Measurements from ENCODE around the gene OR4C16.

Gene OR4C16

GRCh38 chr11:55571828-55572227, at the start of gene OR4C16:
OR4C16 (plus strand) TSS chr11:55572128; CDS start chr11:55572128, 0 bp downstream.
- DNase-seq, result no peak

GRCh38 chr11:55554169-55554568, 17.8 kb upstream of the OR4C16 start, which contains the start of gene OR4C15:
OR4C15 (plus strand) TSS chr11:55554469; CDS start chr11:55554469, 0 bp downstream.
- DNase-seq, result no peak

GRCh38 chr11:55572548-55572947, 620 bp downstream of the OR4C16 start:
- no peak for DNase-seq

GRCh38 chr11:55607545-55607944, 35.6 kb downstream of the OR4C16 start, which contains the start of gene OR4C11:
OR4C11 (minus strand) TSS chr11:55607645; CDS start chr11:55604373, 3,272 bp downstream.
- DNase-seq, result no peak
